ENCODE data around the gene SLC17A3.

Gene SLC17A3, protein sequence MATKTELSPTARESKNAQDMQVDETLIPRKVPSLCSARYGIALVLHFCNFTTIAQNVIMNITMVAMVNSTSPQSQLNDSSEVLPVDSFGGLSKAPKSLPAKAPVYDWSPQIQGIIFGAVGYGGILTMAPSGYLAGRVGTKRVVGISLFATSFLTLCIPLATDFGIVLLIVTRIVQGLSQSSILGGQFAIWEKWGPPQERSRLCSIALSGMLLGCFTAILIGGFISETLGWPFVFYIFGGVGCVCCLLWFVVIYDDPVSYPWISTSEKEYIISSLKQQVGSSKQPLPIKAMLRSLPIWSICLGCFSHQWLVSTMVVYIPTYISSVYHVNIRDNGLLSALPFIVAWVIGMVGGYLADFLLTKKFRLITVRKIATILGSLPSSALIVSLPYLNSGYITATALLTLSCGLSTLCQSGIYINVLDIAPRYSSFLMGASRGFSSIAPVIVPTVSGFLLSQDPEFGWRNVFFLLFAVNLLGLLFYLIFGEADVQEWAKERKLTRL

GRCh38 chr6:25874118-25874517 lies at the start of gene SLC17A3:
TSS of gene SLC17A3 (minus strand) at chr6:25874243. CDS start at chr6:25868387, 5,856 bp downstream.
- DNase-seq (ENCODE audit: low read depth): no peak

GRCh38 chr6:25922301-25922700 lies 48.3 kb upstream of the SLC17A3 start:
- no peak for DNase-seq (ENCODE audit: low read depth)

GRCh38 chr6:25921525-25922203 lies 47.6 kb upstream of the SLC17A3 start:
- DNase-seq (ENCODE audit: low read depth): no peak

- DNase-seq (ENCODE audit: low read depth): no peak
Observed at GRCh38 chr6:25919657-25920056, 45.6 kb upstream of the SLC17A3 start.

DNA sequence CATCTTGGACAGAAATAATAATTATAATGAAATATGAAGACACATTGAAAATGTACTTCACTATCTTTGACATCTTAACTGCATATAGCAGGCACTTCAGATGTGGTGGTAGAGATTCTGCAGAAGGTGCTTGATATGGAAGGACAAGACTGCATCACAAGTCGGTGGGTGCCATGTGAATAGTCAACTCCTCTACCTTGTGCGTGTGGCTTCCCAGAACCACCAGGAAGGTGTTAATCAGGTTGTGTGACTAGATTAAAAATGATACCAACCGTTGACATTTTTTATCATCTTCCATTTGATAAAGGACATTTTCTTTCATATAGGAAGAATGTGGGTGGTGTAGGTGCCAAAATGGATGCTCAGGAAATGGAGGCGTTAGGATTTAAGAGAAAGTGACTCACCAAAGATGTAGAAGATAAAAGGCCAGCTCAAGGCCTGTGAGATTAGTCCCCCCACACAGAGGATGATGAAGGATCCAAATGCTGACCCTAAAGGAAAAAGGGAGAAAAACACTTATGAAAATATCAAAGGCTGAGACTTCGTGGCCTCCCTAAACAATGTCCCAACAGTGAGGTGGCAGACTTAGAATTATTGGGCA lies 44.1 kb upstream of the SLC17A3 start:
- no peak for DNase-seq (ENCODE audit: low read depth)

- no peak for DNase-seq (ENCODE audit: low read depth)
Observed at GRCh38 chr6:25916789-25917490, 42.9 kb upstream of the SLC17A3 start.

- no peak for DNase-seq (ENCODE audit: low read depth)
Observed at GRCh38 chr6:25916330-25916729, 42.3 kb upstream of the SLC17A3 start.

GRCh38 chr6:25913741-25914140 lies 39.7 kb upstream of the SLC17A3 start:
- no peak for DNase-seq (ENCODE audit: low read depth)

- no peak for DNase-seq (ENCODE audit: low read depth)
Observed at GRCh38 chr6:25911351-25911750, 37.3 kb upstream of the SLC17A3 start.

DNA sequence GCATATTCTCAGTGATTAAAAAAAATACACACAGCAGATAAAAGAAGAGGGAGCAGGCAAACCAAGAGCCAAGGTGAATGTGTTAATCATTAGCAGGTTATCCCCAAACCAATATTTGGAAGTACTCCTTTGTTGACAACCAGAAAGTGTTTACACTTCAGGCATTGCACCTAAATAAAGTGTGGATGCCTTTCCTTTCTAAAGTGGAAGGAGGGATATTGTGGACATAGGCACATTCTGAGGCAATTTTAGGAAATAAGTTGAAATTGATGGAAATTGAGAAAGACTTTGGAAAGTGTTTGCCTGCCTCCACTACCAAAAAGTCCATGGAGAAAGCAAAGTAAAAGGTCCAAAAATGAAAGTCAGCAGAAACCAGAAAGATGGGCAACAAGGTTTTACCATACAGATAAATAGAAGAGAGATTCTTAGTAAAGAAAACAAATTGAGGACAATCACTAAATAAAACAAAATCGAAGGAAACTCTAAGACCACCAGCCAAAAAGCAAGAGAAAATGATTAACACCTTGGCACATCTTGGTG lies 33.5 kb upstream of the SLC17A3 start:
- no peak for DNase-seq (ENCODE audit: low read depth)

DNA sequence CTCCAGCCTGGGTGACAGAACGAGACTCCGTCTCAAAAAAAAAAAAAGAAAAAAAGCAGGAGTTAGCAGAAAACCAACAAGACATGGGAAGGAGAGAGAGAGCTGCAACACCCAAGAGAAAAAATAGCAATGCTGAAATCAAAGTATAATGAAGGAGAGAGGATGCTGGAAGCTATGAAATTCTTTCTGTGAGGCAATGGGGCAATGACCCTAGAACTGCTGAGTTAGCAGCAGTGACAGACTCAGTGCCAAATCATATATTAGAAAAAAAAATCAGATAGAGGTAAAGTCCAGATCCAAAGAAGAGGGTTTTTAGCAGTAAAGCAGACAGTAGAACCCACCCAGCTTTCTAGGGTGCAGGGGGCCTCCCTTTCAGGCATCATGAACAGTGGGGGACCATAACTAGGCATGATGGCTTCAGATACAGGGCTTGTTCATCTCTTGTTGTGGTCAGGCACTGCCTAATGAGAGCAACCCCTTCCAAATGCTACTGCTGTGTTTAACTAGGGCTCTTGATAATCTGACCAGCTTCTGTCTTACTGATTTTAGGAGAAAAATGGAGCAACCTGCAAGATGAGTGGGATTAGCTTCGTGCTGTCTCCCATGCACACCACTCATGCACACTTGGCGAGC lies 29.5 kb upstream of the SLC17A3 start:
- no peak for DNase-seq (ENCODE audit: low read depth)

DNA sequence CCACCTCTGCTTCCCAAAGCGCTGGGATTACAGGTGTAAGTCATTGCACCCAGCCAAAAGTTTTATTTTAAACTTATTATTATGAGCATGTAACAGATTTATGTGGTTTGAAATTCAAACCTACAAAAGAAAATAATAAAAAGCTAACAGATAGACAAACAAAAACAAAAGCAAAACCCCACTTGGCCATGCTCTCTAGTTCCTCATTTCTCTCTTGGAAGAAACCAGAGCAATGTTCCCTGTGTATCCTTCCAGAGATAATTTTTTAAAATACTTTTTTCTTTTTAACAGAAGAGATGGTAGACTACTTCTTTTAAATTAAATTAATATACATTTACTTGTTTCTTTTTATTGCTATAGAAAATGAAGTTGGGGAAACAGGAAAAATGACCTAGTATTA lies 28.0 kb upstream of the SLC17A3 start:
- DNase-seq (ENCODE audit: low read depth): no peak

DNA sequence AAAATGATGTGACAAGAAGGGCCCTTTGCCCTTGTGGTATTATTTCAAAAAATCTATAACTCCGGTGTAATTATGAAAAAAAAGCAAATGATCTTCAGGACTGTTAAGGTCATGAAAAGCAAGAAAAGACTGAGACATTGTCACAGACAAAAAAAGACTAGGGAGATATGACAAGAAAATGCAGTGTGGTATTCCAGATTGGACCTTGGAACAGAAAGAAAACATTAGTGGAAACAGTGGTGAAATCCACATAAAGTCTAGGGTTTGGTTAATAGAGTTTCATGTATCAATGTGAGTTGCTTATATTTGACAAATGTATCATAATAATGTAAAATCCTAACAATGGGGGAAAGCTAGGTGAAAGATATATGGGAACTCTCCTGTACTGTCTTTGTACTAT lies 26.8 kb upstream of the SLC17A3 start:
- DNase-seq (ENCODE audit: low read depth): no peak

DNA sequence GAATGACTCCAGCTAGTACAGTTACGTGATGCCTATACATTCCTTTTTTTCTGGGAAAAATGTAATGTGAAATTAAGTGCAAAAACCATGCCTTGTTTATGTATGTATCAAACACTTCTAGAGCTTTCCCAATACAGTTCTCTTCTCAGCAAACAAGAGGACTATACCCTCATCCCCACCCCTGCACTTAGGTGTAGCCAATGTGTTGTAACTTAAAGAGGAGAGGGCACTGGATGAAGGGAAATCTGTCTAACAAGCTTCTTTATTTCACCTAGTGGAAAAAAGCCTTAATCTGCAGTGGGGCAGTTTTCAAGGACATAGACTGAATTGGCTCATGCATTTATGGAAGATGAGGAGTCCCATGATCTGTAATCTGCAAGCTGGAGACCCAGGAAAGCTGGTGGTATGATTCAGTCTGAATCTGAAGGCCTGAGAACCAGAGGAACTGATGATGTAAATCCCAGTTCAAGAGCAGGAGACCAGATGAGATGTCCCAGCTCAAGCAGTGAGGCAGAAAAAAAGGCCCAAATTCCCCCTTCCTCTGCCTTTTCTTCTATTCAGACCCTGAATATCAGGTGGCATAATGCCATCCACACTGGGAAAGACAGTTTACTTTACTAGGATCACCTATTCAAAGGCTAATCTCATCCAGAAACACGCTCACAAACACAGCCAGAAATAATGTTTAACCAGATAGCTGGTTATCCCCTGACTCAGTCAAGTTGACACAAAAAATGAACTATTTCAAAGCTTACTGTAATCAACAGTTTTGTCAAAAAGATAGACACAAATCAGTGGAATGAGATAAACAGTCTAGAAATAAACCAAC lies 25.8 kb upstream of the SLC17A3 start:
- no peak for DNase-seq (ENCODE audit: low read depth)

DNA sequence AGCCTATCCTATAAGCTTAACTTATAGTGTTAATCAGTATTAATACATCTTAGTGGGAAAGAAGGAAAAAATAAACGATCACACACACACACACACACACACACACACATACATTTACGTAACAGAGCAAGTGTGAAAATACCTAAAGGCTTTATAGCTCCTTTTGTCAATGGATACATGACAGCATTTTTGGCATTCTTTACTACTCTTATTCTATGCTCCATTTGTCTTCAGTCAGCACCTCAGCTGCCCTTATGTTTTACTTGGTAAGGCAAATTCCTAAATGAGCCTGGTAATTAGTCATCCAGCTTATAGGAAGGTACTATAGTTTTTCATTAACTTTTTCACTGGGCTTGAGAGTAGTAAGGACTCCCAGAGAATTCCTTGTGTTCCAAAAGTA lies 25.1 kb upstream of the SLC17A3 start:
- no peak for DNase-seq (ENCODE audit: low read depth)

- DNase-seq (ENCODE audit: low read depth): no peak
Observed at GRCh38 chr6:25898289-25898977, 24.4 kb upstream of the SLC17A3 start.

- no peak for DNase-seq (ENCODE audit: low read depth)
Observed at GRCh38 chr6:25896252-25896651, 22.2 kb upstream of the SLC17A3 start.

GRCh38 chr6:25895771-25896170 lies 21.7 kb upstream of the SLC17A3 start:
- DNase-seq (ENCODE audit: low read depth): no peak

DNA sequence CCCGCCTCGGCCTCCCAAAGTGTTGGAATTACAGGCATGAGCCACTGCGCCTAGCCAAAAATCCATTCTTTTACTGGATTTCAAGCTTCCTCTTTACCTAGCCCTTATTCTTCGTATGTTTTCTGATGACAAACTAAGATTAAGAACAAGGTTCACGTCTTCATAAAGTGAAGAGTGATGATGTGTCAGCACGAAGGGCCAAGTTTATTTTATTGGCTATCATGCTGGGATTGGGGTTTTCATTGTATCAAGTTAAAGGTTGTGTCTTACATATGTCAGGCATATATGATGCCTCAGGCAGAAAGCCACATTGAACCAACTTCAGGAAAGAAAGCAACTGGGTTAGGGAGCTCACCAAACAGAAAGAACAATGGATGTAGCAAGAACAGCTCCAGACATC lies 19.7 kb upstream of the SLC17A3 start:
- DNase-seq (ENCODE audit: low read depth): no peak

- no peak for DNase-seq (ENCODE audit: low read depth)
Observed at GRCh38 chr6:25892877-25893276, 18.8 kb upstream of the SLC17A3 start.

Measured in activated T-cell treated with anti-CD3 and anti-CD28 coated beads for 1 hour (primary cell).